GM21515 (cell line): ENCODE data around the gene PPARA.

Source experiments
- ATAC-seq: cut with Tn5 transposase; IDR thresholded peaks from one replicate; pipeline ENCODE4 v1.9.1; 2021; ENCODE audit not compliant: unreplicated experiment

PPARA gene

DNA sequence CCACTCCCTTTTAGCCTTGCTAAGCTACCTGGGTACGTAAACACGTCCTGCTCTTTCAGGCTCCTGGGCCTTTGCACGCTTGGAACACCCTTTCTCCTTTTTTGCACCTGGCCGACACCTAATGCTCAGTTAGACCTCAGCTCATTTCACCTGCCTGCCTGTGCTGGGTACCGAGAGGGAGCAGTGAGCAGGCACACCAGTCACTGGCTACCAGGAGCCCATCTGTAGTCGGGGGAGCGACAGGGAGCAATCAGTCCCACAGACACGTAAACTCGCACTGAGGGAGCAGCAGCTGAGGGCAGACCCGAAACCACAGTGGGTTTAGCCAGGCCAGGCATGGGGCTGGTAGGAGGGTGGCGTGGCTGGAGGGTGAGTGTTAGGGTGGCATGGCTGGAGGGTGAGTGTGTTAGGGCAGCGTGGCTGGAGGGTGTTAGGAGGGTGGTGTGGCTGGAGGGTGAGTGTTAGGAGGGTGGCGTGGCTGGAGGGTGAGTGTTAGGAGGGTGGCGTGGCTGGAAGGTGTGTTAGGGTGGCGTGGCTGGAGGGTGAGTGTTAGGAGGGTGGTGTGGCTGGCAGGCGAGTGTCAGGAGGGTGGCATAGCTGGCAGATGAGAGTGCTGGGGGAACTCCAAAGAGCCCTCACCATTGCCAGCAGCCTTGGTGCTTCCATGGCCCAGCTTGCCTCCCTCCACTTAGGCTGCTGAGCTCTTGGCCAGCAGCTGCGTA lies 140.0 kb downstream of the PPARA start:
- ATAC-seq: no peak

GRCh38 chr22:46290843-46291785 lies 140.8 kb downstream of the PPARA start:
- ATAC-seq: no peak

DNA sequence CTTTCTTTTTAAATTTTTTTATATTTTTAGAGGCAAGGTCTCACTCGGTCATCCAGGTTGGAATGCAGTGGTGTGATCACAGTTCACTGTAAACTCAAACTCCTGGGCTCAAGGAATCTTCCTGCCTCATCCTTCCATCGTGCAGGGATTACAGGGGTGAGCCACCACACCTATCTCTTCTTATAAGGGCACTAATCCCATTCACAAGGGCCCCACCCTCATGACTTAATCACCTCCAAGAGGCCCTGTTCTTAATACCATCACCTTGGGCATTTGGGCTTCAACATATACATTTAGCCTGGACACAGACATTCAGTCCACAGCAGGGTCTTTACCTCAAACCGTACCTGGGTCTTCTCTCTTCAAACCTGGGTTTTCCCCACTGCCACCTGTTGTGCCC lies 141.8 kb downstream of the PPARA start:
- no peak for ATAC-seq

DNA sequence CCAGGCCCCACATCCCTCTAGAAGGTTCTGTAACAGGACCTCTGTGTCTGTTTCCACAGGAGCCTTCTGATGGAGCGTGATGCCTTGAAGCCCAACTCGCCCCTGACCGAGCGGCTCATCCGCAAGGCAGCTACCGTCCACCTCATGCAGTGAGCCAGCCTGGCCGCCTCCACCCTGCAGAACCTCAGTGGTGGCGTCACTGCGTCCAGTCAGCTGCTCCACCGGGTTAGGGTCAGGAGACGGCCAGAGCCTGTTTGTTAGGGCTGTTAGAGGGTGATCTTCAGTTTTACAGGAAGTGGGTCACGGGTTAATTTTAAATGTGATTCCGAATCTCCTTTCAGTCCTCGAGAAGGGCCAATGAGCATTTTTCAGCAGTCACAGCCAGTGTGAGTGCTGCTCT lies 142.4 kb downstream of the PPARA start:
- no peak for ATAC-seq
